HPDE6-E6E7 (cell line): Measurements from ENCODE around the gene ECM2.
"Not testable (repeated sequence)": the region's sequence is repeated elsewhere in the genome, so short reads cannot be mapped to it uniquely, and the experiment has no call there.

ENCODE experiments used
- DNase-seq: peaks from one replicate; pipeline ENCODE4 v3.0.0; 2011; ENCODE audit warnings: missing footprints; ENCODE audit errors: extremely low spot score

Gene ECM2

GRCh38 chr9:92535940-92536850 is at the start of gene ECM2:
Gene ECM2, minus strand, starts transcription at chr9:92535990. Its CDS starts 13,124 bp downstream, at chr9:92522866.
- no peak for DNase-seq

- no peak for DNase-seq
Measured at GRCh38 chr9:92576175-92576574, 40.4 kb upstream of the ECM2 start.

- DNase-seq, result not testable (repeated sequence)
Measured at GRCh38 chr9:92573612-92574011, 37.8 kb upstream of the ECM2 start.

GRCh38 chr9:92571871-92572270 is 36.1 kb upstream of the ECM2 start:
- DNase-seq, result not testable (repeated sequence)

GRCh38 chr9:92564982-92565381 is 29.2 kb upstream of the ECM2 start:
- DNase-seq, result no peak

GRCh38 chr9:92564504-92564903 is 28.7 kb upstream of the ECM2 start:
- DNase-seq, result no peak

- no peak for DNase-seq
Measured at GRCh38 chr9:92563116-92564100, 27.6 kb upstream of the ECM2 start.

- no peak for DNase-seq
Measured at GRCh38 chr9:92562461-92562967, 26.7 kb upstream of the ECM2 start.

GRCh38 chr9:92561374-92562330 is 25.9 kb upstream of the ECM2 start:
- no peak for DNase-seq

- no peak for DNase-seq
Measured at GRCh38 chr9:92558612-92559374, 23.0 kb upstream of the ECM2 start.

GRCh38 chr9:92550765-92551164 is 15.0 kb upstream of the ECM2 start:
- DNase-seq, result no peak

- DNase-seq, result no peak
Measured at GRCh38 chr9:92547356-92547755, 11.6 kb upstream of the ECM2 start.

- no peak for DNase-seq
Measured at GRCh38 chr9:92545002-92545510, 9.3 kb upstream of the ECM2 start.

- DNase-seq, result no peak
Measured at GRCh38 chr9:92543972-92544371, 8.2 kb upstream of the ECM2 start.

- no peak for DNase-seq
Measured at GRCh38 chr9:92538541-92538940, 2.8 kb upstream of the ECM2 start.

GRCh38 chr9:92534674-92535073 is 1.1 kb downstream of the ECM2 start:
- DNase-seq, result no peak

GRCh38 chr9:92534204-92534603 is 1.6 kb downstream of the ECM2 start:
- no peak for DNase-seq

- no peak for DNase-seq
Measured at GRCh38 chr9:92530893-92531292, 4.9 kb downstream of the ECM2 start.

GRCh38 chr9:92529124-92529523 is 6.7 kb downstream of the ECM2 start:
- DNase-seq, result no peak

- DNase-seq, result no peak
Measured at GRCh38 chr9:92528522-92528849, 7.3 kb downstream of the ECM2 start.
